Suprapubic skin (tissue), 4 donors: ENCODE results near the gene RAVER2.
"Not testable (repeated sequence)": the region's sequence is repeated elsewhere in the genome, so short reads cannot be mapped to it uniquely, and the experiment has no call there.

ENCODE experiments used
- POLR2A ChIP-seq, 2 donors: fragments of 450-650 bp; IDR thresholded peaks; one replicate each; pipeline ENCODE4 v1.6.1; 2017; ENCODE audit warnings: antibody characterized with exemption in 2 of 2, mild to moderate bottlenecking in 2 of 2, moderate library complexity in 2 of 2
- POLR2AphosphoS5 ChIP-seq, 3 donors: sonication (generic); formaldehyde crosslinking; IDR thresholded peaks; one replicate each; pipeline ENCODE4 v1.6.1; 2017; ENCODE audit warnings: antibody characterized with exemption in 3 of 3
- TF ChIP-seq, protein P1 (sequence below), 2 donors: fragments of 200-600 bp in 1 of 2; fragments of 450-650 bp in 1 of 2; sonication (generic) in 1 of 2; IDR thresholded peaks; one replicate each; pipeline ENCODE4 v1.5.1; 2016 to 2019; ENCODE audit warnings: antibody characterized with exemption in 2 of 2, mild to moderate bottlenecking in 1 of 2, moderate library complexity in 1 of 2

DNA sequence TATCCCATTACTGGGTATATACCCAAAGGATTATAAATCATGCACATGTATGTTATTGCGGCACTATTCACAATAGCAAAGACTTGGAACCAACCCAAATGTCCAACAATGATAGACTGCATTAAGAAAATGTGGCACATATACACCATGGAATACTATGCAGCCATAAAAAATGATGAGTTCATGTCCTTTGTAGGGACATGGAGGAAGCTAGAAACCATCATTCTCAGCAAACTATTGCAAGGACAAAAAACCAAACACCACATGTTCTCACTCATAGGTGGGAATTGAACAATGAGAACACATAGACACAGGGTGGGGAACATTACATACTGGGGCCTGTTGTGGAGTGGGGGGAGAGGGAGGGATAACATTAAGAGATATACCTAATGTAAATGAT, 4.2 kb upstream of the RAVER2 start:
- not testable (repeated sequence) for TF ChIP-seq POLR2AphosphoS5, POLR2A (IDR thresholded peaks at IDR 0.05)
- TF ChIP-seq, protein P1, sequence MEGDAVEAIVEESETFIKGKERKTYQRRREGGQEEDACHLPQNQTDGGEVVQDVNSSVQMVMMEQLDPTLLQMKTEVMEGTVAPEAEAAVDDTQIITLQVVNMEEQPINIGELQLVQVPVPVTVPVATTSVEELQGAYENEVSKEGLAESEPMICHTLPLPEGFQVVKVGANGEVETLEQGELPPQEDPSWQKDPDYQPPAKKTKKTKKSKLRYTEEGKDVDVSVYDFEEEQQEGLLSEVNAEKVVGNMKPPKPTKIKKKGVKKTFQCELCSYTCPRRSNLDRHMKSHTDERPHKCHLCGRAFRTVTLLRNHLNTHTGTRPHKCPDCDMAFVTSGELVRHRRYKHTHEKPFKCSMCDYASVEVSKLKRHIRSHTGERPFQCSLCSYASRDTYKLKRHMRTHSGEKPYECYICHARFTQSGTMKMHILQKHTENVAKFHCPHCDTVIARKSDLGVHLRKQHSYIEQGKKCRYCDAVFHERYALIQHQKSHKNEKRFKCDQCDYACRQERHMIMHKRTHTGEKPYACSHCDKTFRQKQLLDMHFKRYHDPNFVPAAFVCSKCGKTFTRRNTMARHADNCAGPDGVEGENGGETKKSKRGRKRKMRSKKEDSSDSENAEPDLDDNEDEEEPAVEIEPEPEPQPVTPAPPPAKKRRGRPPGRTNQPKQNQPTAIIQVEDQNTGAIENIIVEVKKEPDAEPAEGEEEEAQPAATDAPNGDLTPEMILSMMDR (IDR thresholded peaks at IDR 0.05) = not testable (repeated sequence)
